Measurements from ENCODE around the gene SUGP1.

The SUGP1 gene

DNA sequence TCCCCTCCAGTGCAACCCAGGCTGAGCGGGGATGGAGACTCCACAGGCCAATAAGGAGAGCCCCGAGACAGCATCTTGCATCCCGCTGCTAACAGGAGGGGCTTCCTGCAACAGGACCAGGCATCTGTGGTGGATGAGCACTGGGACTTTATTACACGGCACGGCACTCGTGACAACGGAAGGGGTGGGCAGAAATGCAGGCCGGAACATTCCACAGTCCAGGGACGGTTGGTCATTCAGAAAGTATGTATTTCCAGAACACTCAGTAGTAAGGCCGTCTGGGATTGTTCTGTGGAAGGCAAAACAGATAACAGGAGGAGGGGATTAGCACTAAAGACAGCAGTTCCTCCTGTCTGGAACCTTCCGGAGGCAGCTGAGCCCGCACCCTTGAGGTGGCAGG lies 43.9 kb downstream of the SUGP1 start:
- TF ChIP-seq, protein P1, sequence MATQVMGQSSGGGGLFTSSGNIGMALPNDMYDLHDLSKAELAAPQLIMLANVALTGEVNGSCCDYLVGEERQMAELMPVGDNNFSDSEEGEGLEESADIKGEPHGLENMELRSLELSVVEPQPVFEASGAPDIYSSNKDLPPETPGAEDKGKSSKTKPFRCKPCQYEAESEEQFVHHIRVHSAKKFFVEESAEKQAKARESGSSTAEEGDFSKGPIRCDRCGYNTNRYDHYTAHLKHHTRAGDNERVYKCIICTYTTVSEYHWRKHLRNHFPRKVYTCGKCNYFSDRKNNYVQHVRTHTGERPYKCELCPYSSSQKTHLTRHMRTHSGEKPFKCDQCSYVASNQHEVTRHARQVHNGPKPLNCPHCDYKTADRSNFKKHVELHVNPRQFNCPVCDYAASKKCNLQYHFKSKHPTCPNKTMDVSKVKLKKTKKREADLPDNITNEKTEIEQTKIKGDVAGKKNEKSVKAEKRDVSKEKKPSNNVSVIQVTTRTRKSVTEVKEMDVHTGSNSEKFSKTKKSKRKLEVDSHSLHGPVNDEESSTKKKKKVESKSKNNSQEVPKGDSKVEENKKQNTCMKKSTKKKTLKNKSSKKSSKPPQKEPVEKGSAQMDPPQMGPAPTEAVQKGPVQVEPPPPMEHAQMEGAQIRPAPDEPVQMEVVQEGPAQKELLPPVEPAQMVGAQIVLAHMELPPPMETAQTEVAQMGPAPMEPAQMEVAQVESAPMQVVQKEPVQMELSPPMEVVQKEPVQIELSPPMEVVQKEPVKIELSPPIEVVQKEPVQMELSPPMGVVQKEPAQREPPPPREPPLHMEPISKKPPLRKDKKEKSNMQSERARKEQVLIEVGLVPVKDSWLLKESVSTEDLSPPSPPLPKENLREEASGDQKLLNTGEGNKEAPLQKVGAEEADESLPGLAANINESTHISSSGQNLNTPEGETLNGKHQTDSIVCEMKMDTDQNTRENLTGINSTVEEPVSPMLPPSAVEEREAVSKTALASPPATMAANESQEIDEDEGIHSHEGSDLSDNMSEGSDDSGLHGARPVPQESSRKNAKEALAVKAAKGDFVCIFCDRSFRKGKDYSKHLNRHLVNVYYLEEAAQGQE (IDR thresholded peaks at IDR 0.05; ENCODE audit: insufficient read depth in 1 of 2, low read depth in 2 of 2, low read length in 2 of 2): no peak
- TF ChIP-seq POLR2AphosphoS5 (IDR thresholded peaks at IDR 0.05; ENCODE audit: low read depth, low read length) (no peak), SIN3A (IDR thresholded peaks at IDR 0.05; ENCODE audit: borderline replicate concordance, insufficient read depth, low read length) (no peak), TAF1 (IDR thresholded peaks at IDR 0.05; ENCODE audit: borderline replicate concordance, insufficient read depth, low read length) (no peak), FOXP2 (optimal IDR thresholded peaks at IDR 0.05; ENCODE audit: borderline replicate concordance, extremely low read depth, extremely low read length, insufficient read depth) (no peak)

DNA sequence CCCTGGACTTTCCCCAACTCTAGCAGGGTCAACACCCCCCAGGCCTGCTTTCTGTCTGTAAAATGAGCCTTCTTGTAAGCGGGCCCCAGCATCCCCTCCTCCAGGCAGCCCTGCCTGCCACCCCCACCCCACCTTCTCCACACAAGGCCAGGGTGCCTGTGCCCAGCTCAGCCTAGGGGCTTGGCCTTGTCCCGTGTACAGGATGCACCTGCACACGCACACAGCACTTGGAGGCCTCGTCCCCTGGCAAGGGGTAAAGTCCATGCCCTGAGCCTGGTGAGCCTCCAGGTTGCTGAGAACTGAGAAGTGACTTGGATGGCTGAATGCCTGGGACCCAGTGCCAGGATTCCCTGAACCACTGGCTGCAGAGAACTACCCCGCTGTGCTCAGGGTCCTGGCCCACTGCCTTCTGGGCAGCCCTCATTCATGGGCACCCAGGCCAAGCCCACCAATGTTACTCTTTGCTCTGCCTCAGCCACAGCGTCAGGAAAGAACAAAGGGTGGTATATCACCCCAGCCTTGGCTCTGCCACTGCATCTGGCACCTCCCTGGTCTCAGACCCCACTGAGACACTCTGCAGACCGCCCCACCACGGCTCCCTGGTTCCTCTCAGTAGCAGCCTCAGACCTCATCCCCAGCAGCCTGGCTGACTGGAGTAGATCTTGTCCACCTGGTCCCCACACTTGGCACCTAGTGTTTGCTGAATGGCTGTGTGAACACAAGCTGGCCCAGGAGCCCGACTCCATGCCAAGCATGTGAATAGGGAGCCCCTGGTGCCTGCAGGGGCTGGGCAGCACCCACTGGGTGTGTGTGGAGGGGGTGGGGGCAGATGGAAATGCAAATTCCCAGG lies 45.4 kb downstream of the SUGP1 start:
- TF ChIP-seq POLR2AphosphoS5 (IDR thresholded peaks at IDR 0.05; ENCODE audit: low read depth, low read length): no peak
- TF ChIP-seq TAF1 (IDR thresholded peaks at IDR 0.05; ENCODE audit: borderline replicate concordance, insufficient read depth, low read length): no peak
- TF ChIP-seq, protein P1 (IDR thresholded peaks at IDR 0.05; ENCODE audit: insufficient read depth in 1 of 2, low read depth in 2 of 2, low read length in 2 of 2): no peak
- no peak for TF ChIP-seq FOXP2 (optimal IDR thresholded peaks at IDR 0.05; ENCODE audit: borderline replicate concordance, extremely low read depth, extremely low read length, insufficient read depth)
- no peak for TF ChIP-seq SIN3A (IDR thresholded peaks at IDR 0.05; ENCODE audit: borderline replicate concordance, insufficient read depth, low read length)

DNA sequence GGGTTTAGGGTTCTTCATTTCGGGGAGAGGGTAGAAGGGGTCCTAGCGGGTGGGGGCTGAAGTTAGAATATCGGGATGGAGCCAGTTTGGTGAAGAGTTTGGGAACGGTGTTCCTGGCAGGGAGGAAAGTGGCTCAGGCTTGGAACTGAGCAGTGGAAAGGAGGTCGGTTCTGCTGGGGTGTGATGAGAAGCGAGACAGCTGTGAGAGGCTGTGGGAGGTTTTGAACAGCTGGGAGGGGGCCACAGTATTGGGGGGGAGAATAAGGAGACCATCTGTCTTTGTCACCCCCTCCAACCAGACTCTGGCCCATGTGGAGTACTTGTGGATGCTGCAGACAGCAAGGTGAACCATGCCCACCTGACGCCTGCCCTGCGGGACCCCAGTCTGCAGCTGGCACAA lies 46.2 kb downstream of the SUGP1 start:
- TF ChIP-seq SIN3A (IDR thresholded peaks at IDR 0.05; ENCODE audit: borderline replicate concordance, insufficient read depth, low read length) (no peak), POLR2AphosphoS5 (IDR thresholded peaks at IDR 0.05; ENCODE audit: low read depth, low read length) (no peak)

DNA sequence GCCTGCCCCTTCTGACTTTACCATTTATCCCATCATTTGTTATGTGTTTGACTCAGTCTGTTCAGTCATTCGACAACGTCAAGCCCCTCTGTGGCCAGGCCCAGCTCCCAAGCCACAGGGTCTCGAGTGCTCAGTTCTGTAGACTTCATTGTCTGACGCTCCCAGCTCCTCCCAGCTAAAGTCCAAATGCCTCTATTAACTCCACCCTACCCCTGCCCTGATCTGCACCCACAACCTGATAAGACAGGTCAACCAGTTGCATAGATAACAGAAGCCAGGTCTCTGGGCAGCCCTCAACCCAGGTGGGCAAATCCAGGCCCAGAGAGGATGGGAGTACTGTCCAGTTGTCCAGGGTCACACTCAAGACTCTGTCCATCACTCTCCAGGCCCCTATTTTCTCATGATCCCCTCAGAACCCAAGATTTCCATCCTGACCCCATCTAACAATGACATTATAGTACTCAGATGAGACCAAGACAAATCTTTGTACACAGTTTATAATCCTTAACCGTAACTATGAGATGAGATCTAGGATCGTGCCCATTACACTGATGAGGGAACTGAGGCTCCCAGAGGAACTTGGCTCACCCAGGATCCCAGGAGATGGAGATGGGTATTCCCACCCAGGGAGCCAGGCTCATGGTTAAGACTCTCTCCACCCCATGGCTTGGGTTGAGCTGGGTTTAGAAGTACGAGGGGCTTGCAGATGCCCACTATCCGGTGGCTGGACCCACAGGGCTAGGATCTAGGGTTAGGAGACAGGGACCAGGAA lies 48.3 kb downstream of the SUGP1 start:
- TF ChIP-seq TAF1 (IDR thresholded peaks at IDR 0.05; ENCODE audit: borderline replicate concordance, insufficient read depth, low read length): no peak
- TF ChIP-seq, protein P1 (IDR thresholded peaks at IDR 0.05; ENCODE audit: insufficient read depth in 1 of 2, low read depth in 2 of 2, low read length in 2 of 2): no peak
- TF ChIP-seq FOXP2 (optimal IDR thresholded peaks at IDR 0.05; ENCODE audit: borderline replicate concordance, extremely low read depth, extremely low read length, insufficient read depth): no peak
- no peak for TF ChIP-seq SIN3A (IDR thresholded peaks at IDR 0.05; ENCODE audit: borderline replicate concordance, insufficient read depth, low read length)

DNA sequence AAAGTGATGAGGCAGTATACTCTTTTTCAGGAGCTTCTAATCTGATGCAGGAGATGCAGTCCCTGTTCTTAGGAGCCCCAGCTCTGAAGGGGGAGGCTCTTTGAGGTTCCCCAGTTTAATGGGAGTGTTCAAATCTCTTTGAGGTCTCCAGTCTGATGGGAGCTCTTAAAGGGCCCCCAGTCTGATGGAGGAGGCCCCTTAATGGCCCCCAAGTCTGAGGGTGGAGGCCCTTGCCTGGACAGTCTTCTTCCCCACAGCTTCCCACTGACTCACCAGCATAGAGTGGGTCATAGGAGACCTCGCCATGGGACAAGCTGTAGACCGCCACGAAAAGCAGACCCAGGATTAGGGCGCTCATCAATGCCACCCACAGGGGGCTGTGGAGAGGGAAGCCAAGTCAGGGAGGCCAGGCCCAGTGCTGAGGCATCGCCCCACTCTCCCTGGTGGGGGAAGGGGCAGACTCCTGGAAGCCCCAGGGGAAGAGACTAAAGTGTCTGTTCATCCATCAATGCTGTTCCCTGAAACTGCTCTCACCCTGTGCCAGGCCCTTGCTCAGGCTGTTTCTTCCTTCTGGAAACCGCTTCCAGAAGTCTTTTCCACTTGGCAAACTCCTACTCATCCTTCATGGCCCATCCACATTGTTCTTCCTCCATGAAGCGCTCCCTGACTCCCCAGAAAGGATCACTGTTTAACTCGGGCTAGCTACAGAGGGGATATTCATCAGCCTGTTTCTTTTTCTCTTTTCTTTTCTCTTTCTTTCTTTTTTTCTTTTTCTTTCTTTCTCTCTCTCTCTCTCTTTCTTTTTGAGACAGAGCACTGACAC lies 49.3 kb downstream of the SUGP1 start:
- no peak for TF ChIP-seq TAF1 (IDR thresholded peaks at IDR 0.05; ENCODE audit: borderline replicate concordance, insufficient read depth, low read length)
- no peak for TF ChIP-seq POLR2AphosphoS5 (IDR thresholded peaks at IDR 0.05; ENCODE audit: low read depth, low read length)
- no peak for TF ChIP-seq SIN3A (IDR thresholded peaks at IDR 0.05; ENCODE audit: borderline replicate concordance, insufficient read depth, low read length)
- TF ChIP-seq, protein P1 (IDR thresholded peaks at IDR 0.05; ENCODE audit: insufficient read depth in 1 of 2, low read depth in 2 of 2, low read length in 2 of 2): no peak
- no peak for TF ChIP-seq FOXP2 (optimal IDR thresholded peaks at IDR 0.05; ENCODE audit: borderline replicate concordance, extremely low read depth, extremely low read length, insufficient read depth)
